GM12874 (cell line): ENCODE results near the gene TMEM8B.

Source experiments
- CTCF ChIP-seq: IDR thresholded peaks from 2 replicates; pipeline ENCODE4 v1.5.1; 2011; ENCODE audit warnings: low read depth, mild to moderate bottlenecking, control low read depth, low read length, moderate library complexity; ENCODE audit not compliant: insufficient read depth

TMEM8B gene

GRCh38 chr9:35872505-35872904 is 43.5 kb downstream of the TMEM8B start:
- no peak for TF ChIP-seq CTCF

- TF ChIP-seq CTCF: peak; percentile 86
Measured at GRCh38 chr9:35882263-35882848, 53.3 kb downstream of the TMEM8B start.

GRCh38 chr9:35882996-35883395 is 54.0 kb downstream of the TMEM8B start:
- no peak for TF ChIP-seq CTCF

- no peak for TF ChIP-seq CTCF
Measured at GRCh38 chr9:35891646-35892045, 62.6 kb downstream of the TMEM8B start.

GRCh38 chr9:35892051-35892450 is 63.0 kb downstream of the TMEM8B start:
- TF ChIP-seq CTCF: no peak

GRCh38 chr9:35896570-35896969 is 67.5 kb downstream of the TMEM8B start:
- no peak for TF ChIP-seq CTCF

- no peak for TF ChIP-seq CTCF
Measured at GRCh38 chr9:35898337-35898736, 69.3 kb downstream of the TMEM8B start.
